Ishikawa (cell line): Measurements from ENCODE around the gene RPS6KA1.

ENCODE experiments used
- CREB1 ChIP-seq: IDR thresholded peaks from 2 replicates; pipeline ENCODE4 v1.6.1; 2012; ENCODE audit warnings: low read depth
- EGR1 ChIP-seq: IDR thresholded peaks from 2 replicates; pipeline ENCODE4 v1.6.1; 2012
- RAD21 ChIP-seq: IDR thresholded peaks from 2 replicates; pipeline ENCODE4 v1.6.1; 2012; ENCODE audit warnings: low read depth
- REST ChIP-seq: IDR thresholded peaks from 2 replicates; pipeline ENCODE4 v1.6.1; 2012; ENCODE audit warnings: low read depth, mild to moderate bottlenecking
- TAF1 ChIP-seq: IDR thresholded peaks from 2 replicates; pipeline ENCODE4 v1.6.1; 2012; ENCODE audit warnings: low read depth, mild to moderate bottlenecking
- TCF12 ChIP-seq: IDR thresholded peaks from 2 replicates; pipeline ENCODE4 v1.6.1; 2012; ENCODE audit warnings: low read depth
- ZBTB7A ChIP-seq: IDR thresholded peaks from 2 replicates; pipeline ENCODE4 v1.6.1; 2012; ENCODE audit warnings: low read depth

GRCh38 chr1:26490155-26490554, 39.4 kb upstream of the RPS6KA1 start:
- TF ChIP-seq TCF12 = no peak
- no peak for TF ChIP-seq ZBTB7A
- TF ChIP-seq CREB1 = no peak
- no peak for TF ChIP-seq EGR1
- TF ChIP-seq TAF1 = no peak
- no peak for TF ChIP-seq REST
- no peak for TF ChIP-seq RAD21
